Pancreas (tissue), 10 donors: Measurements from ENCODE around the gene LAMA1. TPM values are rescaled to one million over a fixed set of nuclear protein-coding genes. Genes with fewer than 3 reads are reported as not detected.

Experiments used
- ATAC-seq, 4 donors: fragments of 200-7000 bp; cut with Tn5 transposase; one replicate each; pipeline versions ENCODE4 v1.8.0 to v1.9.1; 2020; ENCODE audit warnings: mild to moderate bottlenecking in 4 of 4, moderate library complexity in 4 of 4
- DNase-seq, 6 donors: peaks; one replicate each; pipeline ENCODE4 v3.0.0-alpha.2; 2020
- FAIRE-seq: peaks from 2 replicates; lab custom pipeline; 2012; peaks lifted over from hg19 to GRCh38; lab: Jason Lieb, UNC
- H3K27ac ChIP-seq, 4 donors: fragments of 200-600 bp; sonication (generic); 1 replicate in 3 of 4; 2 replicates in 1 of 4; pipeline versions ENCODE4 v1.5.0 to v1.8.0; 2020
- H3K27me3 ChIP-seq, 4 donors: fragments of 200-600 bp; one replicate each; pipeline ENCODE4 v1.8.0; 2021
- H3K36me3 ChIP-seq, 3 donors: fragments of 200-600 bp; sonication (generic) in 1 of 3; one replicate each; pipeline versions ENCODE4 v1.5.0 to v1.8.0; 2020 to 2021
- H3K4me1 ChIP-seq, 3 donors: fragments of 200-600 bp; one replicate each; pipeline ENCODE4 v1.8.0; 2021
- H3K4me3 ChIP-seq, 4 donors: fragments of 200-600 bp; sonication (generic) in 2 of 4; one replicate each; pipeline versions ENCODE4 v1.5.0 to v1.8.0; 2020 to 2021
- H3K9me3 ChIP-seq, 4 donors: fragments of 200-600 bp; one replicate each; pipeline ENCODE4 v1.8.0; 2021
- whole genome bisulfite sequencing, 2 donors: extraction: QIAGEN DNeasy Blood & Tissue Kit; methylation state at CpG; one replicate each; pipeline ENCODE4 v1.1.7; 2013; 5-methylcytosine and 5-hydroxymethylcytosine counted together
- intact Hi-C, 3 donors: fragments of 100-400 bp; cut with DNase I; formaldehyde crosslinking; loops; one replicate each; pipeline versions ENCODE4 v1.11.1 to v1.14.2; 2022
- polyA plus RNA-seq, 2 donors: library from polyadenylated mRNA; stranded (reverse); fragments of 200-250 nt; gene quantifications; one replicate each; pipeline ENCODE4 v1.2.3, GENCODE V29; 2013
- total RNA-seq, 6 donors: library from RNA; stranded (reverse); fragmentation: NEBNext Ultra II Directional in 4 of 6; extraction: Animal tissue kit (Norgen Biotek cat#: 25700) in 4 of 6; gene quantifications; one replicate each; pipeline versions ENCODE4 v1.2.1 to v1.2.4, GENCODE V29; 2021 to 2023
- TF ChIP-seq, protein P1 (sequence below), 4 donors: fragments of 200-600 bp; sonication (generic) in 3 of 4; IDR thresholded peaks; one replicate each; pipeline versions ENCODE4 v1.5.0 to v1.8.0; 2021; ENCODE audit warnings: antibody characterized with exemption in 4 of 4
- donor health status: healthy with polysubstance abuse.
- donor health status: DM: no; HTN: no; CAD: no; lungs with moderate emphysema.
- donor health status: DM: no; HTN: no; CAD: no.
- donor health status: control.
- donor health status: control.
- donor health status: Bipolar disorder and iron deficiency.
- donor health status: DM: yes; HTN: yes; CAD: no.
- donor health status: DM: no; HTN: no; CAD: no.
- donor health status: DM: no; HTN: no; CAD: no.
- donor health status: DM: yes; HTN: yes; CAD: no.

Gene LAMA1
- total and polyA plus RNA-seq, 8 donors: 0.39 to 3.1 (median 1.0) TPM

DNA sequence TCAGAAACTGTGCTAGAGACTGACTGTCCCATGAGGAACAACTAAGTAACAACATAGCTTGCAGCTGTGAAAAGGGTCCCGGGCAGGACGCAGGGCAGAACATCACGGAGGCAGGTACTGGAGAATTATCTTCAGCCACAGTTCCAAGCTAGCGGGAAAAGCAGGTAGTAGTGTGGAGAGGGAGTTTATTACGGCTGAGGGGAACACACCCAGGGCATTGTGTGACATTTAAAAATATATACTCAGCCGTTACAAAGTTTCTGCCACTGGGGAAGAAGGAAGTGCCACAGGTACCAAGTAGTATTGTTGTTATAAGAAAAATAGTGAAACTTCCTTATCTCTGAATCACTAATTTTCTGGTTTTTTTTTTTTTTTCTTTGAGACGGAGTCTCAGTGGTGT lies 179.6 kb downstream of the LAMA1 start:
- H3K4me3 ChIP-seq: no peak overlapping the region
- no peak overlapping the region for H3K27ac ChIP-seq
- H3K27me3 ChIP-seq: no peaks in the 10 kb centered on the region
- ATAC-seq: no peak
- no peak for FAIRE-seq
- H3K9me3 ChIP-seq: no peaks in the 10 kb centered on the region
- no peaks in the 10 kb centered on the region for H3K36me3 ChIP-seq
- DNase-seq: no peak
- intact Hi-C loops: no loop called here
- 76 to 83% methylated on average over 7 of the region's 7 CpGs for WGBS, 2 donors
- H3K4me1 ChIP-seq: peaks cover 0 to 5% (median 0%) of the 10 kb centered on the region in 3 donors
- TF ChIP-seq, protein P1, sequence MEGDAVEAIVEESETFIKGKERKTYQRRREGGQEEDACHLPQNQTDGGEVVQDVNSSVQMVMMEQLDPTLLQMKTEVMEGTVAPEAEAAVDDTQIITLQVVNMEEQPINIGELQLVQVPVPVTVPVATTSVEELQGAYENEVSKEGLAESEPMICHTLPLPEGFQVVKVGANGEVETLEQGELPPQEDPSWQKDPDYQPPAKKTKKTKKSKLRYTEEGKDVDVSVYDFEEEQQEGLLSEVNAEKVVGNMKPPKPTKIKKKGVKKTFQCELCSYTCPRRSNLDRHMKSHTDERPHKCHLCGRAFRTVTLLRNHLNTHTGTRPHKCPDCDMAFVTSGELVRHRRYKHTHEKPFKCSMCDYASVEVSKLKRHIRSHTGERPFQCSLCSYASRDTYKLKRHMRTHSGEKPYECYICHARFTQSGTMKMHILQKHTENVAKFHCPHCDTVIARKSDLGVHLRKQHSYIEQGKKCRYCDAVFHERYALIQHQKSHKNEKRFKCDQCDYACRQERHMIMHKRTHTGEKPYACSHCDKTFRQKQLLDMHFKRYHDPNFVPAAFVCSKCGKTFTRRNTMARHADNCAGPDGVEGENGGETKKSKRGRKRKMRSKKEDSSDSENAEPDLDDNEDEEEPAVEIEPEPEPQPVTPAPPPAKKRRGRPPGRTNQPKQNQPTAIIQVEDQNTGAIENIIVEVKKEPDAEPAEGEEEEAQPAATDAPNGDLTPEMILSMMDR (IDR thresholded peaks at IDR 0.05): no peak

DNA sequence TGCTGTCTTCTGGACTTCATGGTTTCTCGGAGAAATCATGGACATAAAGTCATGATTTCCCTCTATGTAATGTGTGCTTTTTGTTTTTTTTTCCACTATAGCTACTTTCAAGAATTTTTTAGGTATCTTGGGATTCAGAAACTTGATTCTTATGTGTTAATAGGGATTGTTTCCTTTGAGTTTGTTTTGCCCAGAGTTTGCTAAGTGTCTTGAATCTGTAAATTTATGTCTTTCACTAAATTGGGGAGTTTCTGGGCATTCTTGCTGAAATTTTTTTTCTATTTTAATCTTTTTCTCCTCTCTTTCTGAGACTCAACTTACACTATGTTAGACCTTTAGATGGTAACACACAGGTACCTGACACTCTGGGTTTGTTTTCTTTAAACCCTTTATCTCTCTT lies 182.7 kb downstream of the LAMA1 start:
- Histone ChIP-seq H3K4me1 (peaks cover 0 to 1% (median 0%) of the 10 kb centered on the region in 3 donors), H3K9me3 (no peaks in the 10 kb centered on the region), H3K27ac (no peak overlapping the region), H3K36me3 (no peaks in the 10 kb centered on the region), H3K4me3 (no peak overlapping the region), H3K27me3 (no peaks in the 10 kb centered on the region)
- FAIRE-seq (no peak), ATAC-seq (no peak), DNase-seq (no peak)
- intact Hi-C loops: no loop called here
- 95 to 100% methylated on average over 1 of the region's 1 CpG for WGBS, 2 donors
- TF ChIP-seq, protein P1 (IDR thresholded peaks at IDR 0.05): no peak

DNA sequence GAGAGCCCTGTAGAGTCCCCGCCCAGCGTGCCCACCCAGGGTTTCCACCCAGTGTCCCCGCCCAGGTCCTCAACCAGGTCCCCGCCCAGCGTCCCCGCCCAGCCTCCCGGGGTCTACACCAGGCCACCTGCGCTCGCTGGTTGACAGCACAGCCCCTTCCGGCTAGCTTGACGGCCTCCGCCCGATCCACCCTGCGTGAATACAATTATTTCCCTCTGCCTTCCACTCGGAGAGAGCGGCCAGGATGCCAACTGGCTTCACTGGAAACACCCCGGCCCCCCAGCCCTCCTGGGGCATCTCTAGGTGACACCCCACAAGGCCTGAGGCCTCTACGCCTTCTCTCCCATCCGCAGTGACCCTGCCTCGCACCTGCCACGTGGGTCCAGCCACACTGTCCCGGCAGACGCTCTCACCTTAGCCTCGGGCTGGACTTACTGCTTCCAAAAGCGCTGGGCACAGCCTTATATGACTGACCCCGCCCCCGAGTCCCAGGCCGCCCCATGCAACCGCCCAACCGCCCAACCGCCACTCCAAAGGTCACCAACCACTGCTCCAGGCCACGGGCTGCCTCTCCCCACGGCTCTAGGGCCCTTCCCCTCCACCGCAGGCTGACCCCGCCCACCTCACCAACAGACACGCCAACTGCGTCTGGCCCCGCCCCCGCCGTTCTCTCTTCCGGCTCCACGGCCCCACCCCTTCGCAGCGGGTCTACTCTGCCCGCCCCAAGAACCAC lies 188.1 kb downstream of the LAMA1 start:
- H3K4me1 ChIP-seq: no peaks in the 10 kb centered on the region
- 92 to 94% methylated on average over 44 to 45 of the region's 45 CpGs for WGBS, 2 donors
- FAIRE-seq (no peak), DNase-seq (peak in 1 of 6 donors; percentile 50), ATAC-seq (peak in 2 of 4 donors; percentile 58 to 78)
- H3K27me3 ChIP-seq: no peaks in the 10 kb centered on the region
- intact Hi-C loops: loop anchor here in 1 of 3 donors (10.0 kb wide), 2 partner anchors 65 to 245 kb away; no protein-coding TSS in a partner anchor
- no peaks in the 10 kb centered on the region for H3K36me3 ChIP-seq
- no peak overlapping the region for H3K27ac ChIP-seq
- H3K4me3 ChIP-seq: no peak overlapping the region
- TF ChIP-seq, protein P1 (IDR thresholded peaks at IDR 0.05): no peak
- H3K9me3 ChIP-seq: no peaks in the 10 kb centered on the region

DNA sequence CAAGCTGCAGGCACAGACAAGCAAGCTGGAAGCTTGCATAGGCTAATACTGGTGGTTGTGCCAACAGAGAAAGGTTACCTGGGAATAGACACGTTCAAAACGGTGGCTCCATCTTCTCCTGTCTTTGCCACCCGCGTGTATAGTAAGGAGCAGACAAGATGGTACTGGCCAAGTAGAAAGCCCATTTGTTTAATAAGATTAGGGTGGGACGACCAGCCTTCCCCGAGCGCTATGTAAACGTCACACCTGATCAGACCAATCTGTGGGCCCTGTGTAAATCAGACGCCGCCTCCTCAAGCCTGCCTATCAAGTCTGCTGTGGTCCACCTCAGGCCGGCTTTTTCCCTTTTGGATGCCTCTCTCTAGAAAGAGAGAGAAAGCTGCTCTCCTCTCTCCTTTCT lies 189.2 kb downstream of the LAMA1 start:
- ATAC-seq (peak in 1 of 4 donors; percentile 63), FAIRE-seq (no peak), DNase-seq (no peak)
- no peaks in the 10 kb centered on the region for H3K4me1 ChIP-seq
- no peak overlapping the region for H3K27ac ChIP-seq
- H3K27me3 ChIP-seq: no peaks in the 10 kb centered on the region
- no peak overlapping the region for H3K4me3 ChIP-seq
- no peaks in the 10 kb centered on the region for H3K36me3 ChIP-seq
- intact Hi-C loops: loop anchor here in 1 of 3 donors (10.0 kb wide), 2 partner anchors 66 to 246 kb away; no protein-coding TSS in a partner anchor
- WGBS, 2 donors: 82 to 83% methylated on average over 11 of the region's 11 CpGs
- no peaks in the 10 kb centered on the region for H3K9me3 ChIP-seq
- TF ChIP-seq, protein P1 (IDR thresholded peaks at IDR 0.05): no peak

DNA sequence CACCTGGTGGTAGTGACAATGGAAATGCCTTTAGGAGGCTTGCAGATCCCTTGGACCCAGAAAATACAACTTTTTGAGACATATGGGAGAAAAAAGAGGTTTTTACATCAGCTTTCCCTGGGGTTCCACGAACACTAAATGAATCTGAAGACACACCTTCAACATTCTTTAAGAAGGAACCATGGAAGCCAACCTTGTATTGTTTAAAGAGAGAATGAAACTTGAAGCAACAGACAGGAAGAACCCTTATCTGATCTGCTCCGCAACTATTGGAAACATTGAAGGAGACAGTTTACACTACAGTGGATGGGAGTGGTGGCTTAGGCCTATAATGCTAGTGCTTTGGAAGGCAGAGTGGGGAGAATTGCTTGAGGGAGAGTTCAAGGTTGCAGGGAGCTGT lies 190.4 kb downstream of the LAMA1 start:
- WGBS, 2 donors: 90 to 95% methylated on average over 2 of the region's 2 CpGs
- Histone ChIP-seq H3K9me3 (no peaks in the 10 kb centered on the region), H3K36me3 (no peaks in the 10 kb centered on the region), H3K27ac (no peak overlapping the region), H3K4me3 (no peak overlapping the region), H3K4me1 (no peaks in the 10 kb centered on the region), H3K27me3 (no peaks in the 10 kb centered on the region)
- intact Hi-C loops: loop anchor here in 1 of 3 donors (10.0 kb wide), 2 partner anchors 68 to 248 kb away; no protein-coding TSS in a partner anchor
- no peak for FAIRE-seq
- TF ChIP-seq, protein P1 (IDR thresholded peaks at IDR 0.05): no peak
- no peak for DNase-seq
- ATAC-seq: no peak
